Measurements from ENCODE around the gene EIF3F. TPM values are rescaled to one million over a fixed set of nuclear protein-coding genes. Genes with fewer than 3 reads are reported as not detected.

EIF3F gene, protein sequence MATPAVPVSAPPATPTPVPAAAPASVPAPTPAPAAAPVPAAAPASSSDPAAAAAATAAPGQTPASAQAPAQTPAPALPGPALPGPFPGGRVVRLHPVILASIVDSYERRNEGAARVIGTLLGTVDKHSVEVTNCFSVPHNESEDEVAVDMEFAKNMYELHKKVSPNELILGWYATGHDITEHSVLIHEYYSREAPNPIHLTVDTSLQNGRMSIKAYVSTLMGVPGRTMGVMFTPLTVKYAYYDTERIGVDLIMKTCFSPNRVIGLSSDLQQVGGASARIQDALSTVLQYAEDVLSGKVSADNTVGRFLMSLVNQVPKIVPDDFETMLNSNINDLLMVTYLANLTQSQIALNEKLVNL
- total RNA-seq (2022; extraction: Qiagen RNA extraction) = 292 to 328 TPM (median 321 TPM) in 5 replicates

DNA sequence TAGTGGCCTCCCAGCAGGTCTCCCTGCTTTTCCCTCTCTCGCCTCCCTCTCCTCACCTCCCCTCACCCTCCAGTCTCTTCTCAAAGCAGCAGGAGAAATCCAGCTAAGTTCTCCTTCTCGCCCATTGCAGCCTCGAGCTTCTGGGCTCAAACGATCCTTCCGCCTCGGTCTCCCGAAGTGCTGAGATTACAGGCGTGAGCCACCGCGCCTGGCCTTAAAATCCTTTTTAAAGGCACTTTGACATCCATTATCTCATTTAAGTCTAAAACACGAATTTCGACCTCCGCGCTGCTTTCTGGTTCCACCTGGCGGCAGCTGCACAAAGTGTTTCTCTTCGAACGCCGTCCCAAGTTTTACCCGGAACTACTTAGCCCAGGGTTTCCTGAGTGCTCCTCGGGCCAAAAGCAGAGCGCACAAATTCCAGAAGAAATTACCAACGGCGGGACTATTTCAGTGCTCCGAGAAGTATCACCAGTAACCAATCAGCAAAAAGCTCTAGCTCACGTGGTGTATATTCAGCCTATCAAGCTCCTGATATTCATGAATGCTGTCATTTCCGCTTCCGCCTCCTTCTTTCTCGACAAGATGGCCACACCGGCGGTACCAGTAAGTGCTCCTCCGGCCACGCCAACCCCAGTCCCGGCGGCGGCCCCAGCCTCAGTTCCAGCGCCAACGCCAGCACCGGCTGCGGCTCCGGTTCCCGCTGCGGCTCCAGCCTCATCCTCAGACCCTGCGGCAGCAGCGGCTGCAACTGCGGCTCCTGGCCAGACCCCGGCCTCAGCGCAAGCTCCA lies at the start of gene EIF3F:
Gene EIF3F (plus strand): TSS at position 570 of the 792 bp plus-strand sequence. CDS start 16 bp downstream, at position 586.

DNA sequence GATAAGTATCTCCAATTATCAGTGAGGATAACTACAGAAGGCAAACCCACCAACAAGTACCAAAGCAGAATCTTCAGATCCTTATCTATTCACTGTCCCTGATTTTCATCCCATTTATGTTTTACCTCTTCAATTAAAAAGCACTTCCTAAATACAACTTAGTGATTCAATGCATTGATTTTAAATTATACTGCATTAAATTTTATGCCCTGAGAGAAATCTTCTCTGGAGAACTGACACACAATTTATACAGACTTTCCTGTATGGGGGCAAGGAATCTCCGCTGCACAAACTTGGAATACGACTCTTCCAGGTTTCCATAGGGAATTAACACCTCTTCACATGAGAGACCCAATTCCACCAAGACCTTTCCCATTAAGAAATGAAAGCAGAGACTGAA lies 45.5 kb upstream of the EIF3F start, which contains the start of gene OR10A3:
Gene OR10A3 (minus strand): TSS at position 101 of the 400 bp plus-strand sequence. CDS start 2,188 bp downstream, outside the sequence.

DNA sequence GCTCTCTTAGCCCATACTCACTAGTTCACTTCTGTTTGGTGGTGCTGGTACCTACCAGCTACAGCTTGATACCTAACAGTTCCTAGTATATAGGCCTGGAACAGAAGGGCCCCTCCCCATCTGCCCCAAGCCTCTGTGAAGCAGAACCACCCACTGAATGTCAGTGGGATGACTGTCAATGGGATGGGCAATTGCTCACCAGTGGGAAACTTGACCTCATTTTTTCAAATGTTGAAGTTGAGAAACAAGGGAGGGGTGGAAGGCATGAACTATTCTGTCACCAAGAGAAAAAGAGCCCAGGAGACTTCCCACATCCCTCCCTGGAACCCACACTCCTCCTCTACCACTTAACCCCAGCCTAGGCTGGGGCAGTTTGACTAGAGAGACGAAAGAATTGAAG lies 21.8 kb upstream of the EIF3F start, which contains the start of gene NLRP10:
Gene NLRP10 (minus strand): TSS at position 62 of the 400 bp plus-strand sequence. CDS start 1,952 bp downstream, outside the sequence.

Other genes starting within 250 kb of the EIF3F start
- not detected in 5 replicates for gene OR5P2, start 190.4 kb upstream of the EIF3F start, total RNA-seq (2022; extraction: Qiagen RNA extraction)
- not detected in 5 replicates for gene OR5P3, start 156.5 kb upstream of the EIF3F start, total RNA-seq (2022; extraction: Qiagen RNA extraction)
- not detected in 5 replicates for gene OR10A6, start 56.1 kb upstream of the EIF3F start, total RNA-seq (2022; extraction: Qiagen RNA extraction)
- not detected in 5 replicates for gene OR10A3, start 45.6 kb upstream of the EIF3F start, total RNA-seq (2022; extraction: Qiagen RNA extraction)
- not detected in 5 replicates for gene NLRP10, start 21.9 kb upstream of the EIF3F start, total RNA-seq (2022; extraction: Qiagen RNA extraction)
- 5.0 to 7.4 TPM (median 6.1 TPM) in 5 replicates for gene TUB, start 93.9 kb downstream of the EIF3F start, total RNA-seq (2022; extraction: Qiagen RNA extraction)
- 1.8 to 2.8 TPM (median 2.3 TPM) in 5 replicates for gene RIC3, start 181.7 kb downstream of the EIF3F start, total RNA-seq (2022; extraction: Qiagen RNA extraction)